Vagina (tissue), 2 donors: ENCODE results near the gene TCF25.

Experiments
- POLR2A ChIP-seq, 2 donors: fragments of 450-650 bp; IDR thresholded peaks; one replicate each; pipeline ENCODE4 v1.6.1; 2017; ENCODE audit warnings: antibody characterized with exemption in 2 of 2, mild to moderate bottlenecking in 2 of 2, moderate library complexity in 2 of 2
- POLR2AphosphoS5 ChIP-seq, 2 donors: sonication (generic); formaldehyde crosslinking; IDR thresholded peaks; one replicate each; pipeline ENCODE4 v1.9.0; 2017; ENCODE audit warnings: antibody characterized with exemption in 2 of 2, mild to moderate bottlenecking in 2 of 2, low read depth in 1 of 2; ENCODE audit not compliant: insufficient read depth in 1 of 2
- TF ChIP-seq, protein P1 (sequence below), 3 experiments: fragments of 450-650 bp in 2 of 3; fragments of 200-600 bp in 1 of 3; sonication (generic) in 1 of 3; IDR thresholded peaks; one replicate each; pipeline ENCODE4 v1.5.1; 2017 to 2019; ENCODE audit warnings: antibody characterized with exemption in 3 of 3, mild to moderate bottlenecking in 2 of 3, moderate library complexity in 2 of 3

DNA sequence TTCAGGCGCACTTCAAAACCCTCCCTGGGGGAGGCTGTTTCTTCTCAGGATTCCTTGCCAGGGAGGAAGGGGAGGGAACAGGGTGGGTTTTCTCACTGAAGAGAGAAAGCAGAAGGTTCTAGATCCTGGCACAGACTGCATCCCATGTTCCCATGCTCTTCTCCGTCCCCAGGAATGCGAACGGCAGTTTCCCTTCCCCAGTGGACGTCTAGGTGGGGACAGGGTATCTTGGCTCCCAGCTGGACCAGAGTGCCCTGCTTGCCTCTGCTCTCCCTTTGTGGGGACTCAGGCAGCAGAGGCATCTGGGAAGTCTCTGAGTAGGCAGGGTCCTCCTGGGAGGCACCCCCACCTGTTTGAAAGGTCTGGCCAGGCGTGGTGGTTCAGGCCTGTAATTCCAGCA lies 3.0 kb upstream of the TCF25 start:
- TF ChIP-seq, protein P1, sequence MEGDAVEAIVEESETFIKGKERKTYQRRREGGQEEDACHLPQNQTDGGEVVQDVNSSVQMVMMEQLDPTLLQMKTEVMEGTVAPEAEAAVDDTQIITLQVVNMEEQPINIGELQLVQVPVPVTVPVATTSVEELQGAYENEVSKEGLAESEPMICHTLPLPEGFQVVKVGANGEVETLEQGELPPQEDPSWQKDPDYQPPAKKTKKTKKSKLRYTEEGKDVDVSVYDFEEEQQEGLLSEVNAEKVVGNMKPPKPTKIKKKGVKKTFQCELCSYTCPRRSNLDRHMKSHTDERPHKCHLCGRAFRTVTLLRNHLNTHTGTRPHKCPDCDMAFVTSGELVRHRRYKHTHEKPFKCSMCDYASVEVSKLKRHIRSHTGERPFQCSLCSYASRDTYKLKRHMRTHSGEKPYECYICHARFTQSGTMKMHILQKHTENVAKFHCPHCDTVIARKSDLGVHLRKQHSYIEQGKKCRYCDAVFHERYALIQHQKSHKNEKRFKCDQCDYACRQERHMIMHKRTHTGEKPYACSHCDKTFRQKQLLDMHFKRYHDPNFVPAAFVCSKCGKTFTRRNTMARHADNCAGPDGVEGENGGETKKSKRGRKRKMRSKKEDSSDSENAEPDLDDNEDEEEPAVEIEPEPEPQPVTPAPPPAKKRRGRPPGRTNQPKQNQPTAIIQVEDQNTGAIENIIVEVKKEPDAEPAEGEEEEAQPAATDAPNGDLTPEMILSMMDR (IDR thresholded peaks at IDR 0.05): no peak
- no peak for TF ChIP-seq POLR2A (IDR thresholded peaks at IDR 0.05)
- no peak for TF ChIP-seq POLR2AphosphoS5 (IDR thresholded peaks at IDR 0.05; ENCODE audit: insufficient read depth in 1 of 2, low read depth in 1 of 2)
